ENCODE measurements around the gene ATP11B.

- TF ChIP-seq POLR2A (IDR thresholded peaks at IDR 0.05; ENCODE audit: low read depth, low read length) (no peak), TAF1 (IDR thresholded peaks at IDR 0.05; ENCODE audit: low read depth, low read length) (no peak), POLR2AphosphoS5 (IDR thresholded peaks at IDR 0.05; ENCODE audit: low read depth, low read length) (no peak), POU2F2 (IDR thresholded peaks at IDR 0.05; ENCODE audit: low read depth, low read length) (no peak), SPI1 (IDR thresholded peaks at IDR 0.05; ENCODE audit: low read depth, low read length) (no peak)
Measured at GRCh38 chr3:182921665-182922355, 128.5 kb downstream of the ATP11B start.

Data from GM12891 (cell line).